PC-9 (cell line): ENCODE data around the gene ARL6IP1. TPM values are rescaled to one million over a fixed set of nuclear protein-coding genes. Genes with fewer than 3 reads are reported as not detected.

Source experiments
- BruUV-seq: library from RNA; stranded (reverse); fragments of 400-500 nt; replicated peaks from 2 replicates; lab custom pipeline; 2021; lab: Mats Ljungman, UMichigan
- CTCF ChIA-PET: fragments of 300-600 bp; sonication (Branson Sonifier 250); formaldehyde crosslinking; loops from one replicate; lab custom pipeline; 2022; ENCODE audit warnings: antibody characterized with exemption; lab: Charles Lee
- POLR2A ChIA-PET: fragments of 300-600 bp; sonication (Branson Sonifier 250); formaldehyde crosslinking; loops from one replicate; lab custom pipeline; 2022; ENCODE audit warnings: antibody characterized with exemption; ENCODE audit not compliant: unreplicated experiment; lab: Charles Lee
- DNase-seq, 2 experiments: peaks; one replicate each; pipeline versions ENCODE4 v3.0.0 to v3.0.0-alpha.2; 2015 to 2022; ENCODE audit warnings: mixed read lengths in 1 of 2
- H2AFZ ChIP-seq: fragments of 200-600 bp; sonication (generic); 2 replicates; pipeline ENCODE4 v1.8.1; 2017; ENCODE audit warnings: antibody characterized with exemption
- H3F3A ChIP-seq: fragments of 200-600 bp; sonication (generic); 2 replicates; pipeline ENCODE4 v1.8.1; 2017; ENCODE audit warnings: antibody characterized with exemption, mild to moderate bottlenecking, low read depth; ENCODE audit not compliant: insufficient read depth
- H3K27ac ChIP-seq: fragments of 200-600 bp; sonication (generic); 2 replicates; pipeline ENCODE4 v1.6.1; 2016; ENCODE audit warnings: mixed run types
- H3K27me3 ChIP-seq: fragments of 200-600 bp; sonication (generic); 2 replicates; pipeline ENCODE4 v1.6.1; 2016; ENCODE audit warnings: low read depth, mixed run types; ENCODE audit not compliant: insufficient read depth
- H3K36me3 ChIP-seq: fragments of 200-600 bp; sonication (generic); 2 replicates; pipeline ENCODE4 v1.6.1; 2016; ENCODE audit warnings: low read depth, mixed run types
- H3K4me1 ChIP-seq: fragments of 200-600 bp; sonication (generic); replicated peaks from 2 replicates; pipeline ENCODE4 v1.6.1; 2016; ENCODE audit warnings: mixed run types; ENCODE audit not compliant: insufficient read depth
- H3K4me2 ChIP-seq: fragments of 200-600 bp; sonication (generic); 2 replicates; pipeline ENCODE4 v1.6.1; 2017; ENCODE audit warnings: mixed run types
- H3K4me3 ChIP-seq: fragments of 200-600 bp; sonication (generic); 2 replicates; pipeline ENCODE4 v1.6.1; 2016; ENCODE audit warnings: mixed run types
- H3K79me2 ChIP-seq: fragments of 200-600 bp; sonication (generic); 2 replicates; pipeline ENCODE4 v1.6.1; 2017; ENCODE audit warnings: low read depth, mixed run types
- H3K9me2 ChIP-seq: fragments of 200-600 bp; sonication (generic); 2 replicates; pipeline ENCODE4 v1.8.1; 2017; ENCODE audit warnings: mild to moderate bottlenecking; ENCODE audit not compliant: insufficient read depth
- H3K9me3 ChIP-seq: fragments of 200-600 bp; sonication (generic); 2 replicates; pipeline ENCODE4 v1.8.1; 2016; ENCODE audit warnings: low read depth; ENCODE audit not compliant: insufficient read depth
- H4K20me1 ChIP-seq: fragments of 200-600 bp; sonication (generic); 2 replicates; pipeline ENCODE4 v1.8.1; 2017; ENCODE audit not compliant: insufficient read depth
- CTCF ChIP-seq: fragments of 200-600 bp; sonication (generic); conservative IDR thresholded peaks from 2 replicates; pipeline ENCODE4 v1.6.1; 2017; ENCODE audit warnings: mixed run types, antibody characterized with exemption, mild to moderate bottlenecking, moderate library complexity
- EZH2 ChIP-seq: fragments of 200-600 bp; sonication (generic); IDR thresholded peaks from 2 replicates; pipeline ENCODE4 v1.8.0; 2017; ENCODE audit warnings: antibody characterized with exemption, low read depth
- intact Hi-C: fragments of 100-400 bp; cut with micrococcal nuclease; formaldehyde crosslinking; loops from one replicate; pipeline ENCODE4 v1.10.0; 2022; ENCODE audit not compliant: unreplicated experiment
- total RNA-seq: library from RNA; stranded (reverse); gene quantifications from 2 replicates; pipeline ENCODE4 v1.2.3, GENCODE V29; 2021

ARL6IP1 gene
- total RNA-seq, 1 experiment from 2014 or later, result 294 TPM

- peak overlapping the region; percentile 81 for H3K27ac ChIP-seq
- peaks cover 56% of the 10 kb centered on the region for H4K20me1 ChIP-seq
- no peak overlapping the region for H2AFZ ChIP-seq
- H3K9me3 ChIP-seq, result no peaks in the 10 kb centered on the region
- peaks cover 89% of the 10 kb centered on the region for H3F3A ChIP-seq
- no peak for DNase-seq
- peaks cover 42% of the 10 kb centered on the region for H3K4me1 ChIP-seq
- ChIA-PET CTCF (interaction anchor here (0.6 to 2.2 kb wide), 5 partner anchors 13 to 714 kb away, joined by 3 to 16 read pairs (median 7); partner anchors contain the start of gene ARL6IP1), POLR2A (interaction anchor here (0.7 to 1.4 kb wide), 2 partner anchors 12 to 15 kb away, joined by 8 to 20 read pairs; partner anchors contain the start of gene ARL6IP1)
- H3K9me2 ChIP-seq, result no peaks in the 10 kb centered on the region
- BruUV-seq, result no TSS peak
- TF ChIP-seq EZH2, result no peak
- TF ChIP-seq CTCF, result no peak
- H3K79me2 ChIP-seq, result peaks cover 63% of the 10 kb centered on the region
- intact Hi-C loops, result no loop called here
- H3K36me3 ChIP-seq, result peaks cover 71% of the 10 kb centered on the region
- H3K4me3 ChIP-seq, result peak overlapping the region; percentile 90
- no peaks in the 10 kb centered on the region for H3K27me3 ChIP-seq
- H3K4me2 ChIP-seq, result peak overlapping the region; percentile 78
Measured at GRCh38 chr16:18788828-18789514, 12.4 kb downstream of the ARL6IP1 start.

- TF ChIP-seq CTCF, result no peak
- no peak for TF ChIP-seq EZH2
- no peak for DNase-seq
- Histone ChIP-seq H3K9me2 (no peaks in the 10 kb centered on the region), H3K36me3 (peaks cover 61% of the 10 kb centered on the region), H3K4me1 (peaks cover 31% of the 10 kb centered on the region), H2AFZ (no peak overlapping the region), H4K20me1 (peaks cover 74% of the 10 kb centered on the region), H3K4me2 (peak overlapping the region; percentile 40), H3K27me3 (no peaks in the 10 kb centered on the region), H3K9me3 (no peaks in the 10 kb centered on the region), H3K27ac (no peak overlapping the region), H3F3A (peaks cover 72% of the 10 kb centered on the region), H3K4me3 (no peak overlapping the region), H3K79me2 (peaks cover 78% of the 10 kb centered on the region)
- POLR2A ChIA-PET, result no interaction called here
- BruUV-seq, result no TSS peak
- CTCF ChIA-PET, result no interaction called here
- intact Hi-C loops, result no loop called here
Measured at GRCh38 chr16:18784917-18785623, 16.3 kb downstream of the ARL6IP1 start.

GRCh38 chr16:18783430-18784341, 17.7 kb downstream of the ARL6IP1 start:
- no peak overlapping the region for H3K4me2 ChIP-seq
- H4K20me1 ChIP-seq, result peaks cover 65% of the 10 kb centered on the region
- H3K79me2 ChIP-seq, result peaks cover 64% of the 10 kb centered on the region
- no peak overlapping the region for H3K4me3 ChIP-seq
- peaks cover 30% of the 10 kb centered on the region for H3K4me1 ChIP-seq
- H3K9me3 ChIP-seq, result no peaks in the 10 kb centered on the region
- no peak overlapping the region for H3K27ac ChIP-seq
- H3F3A ChIP-seq, result peaks cover 61% of the 10 kb centered on the region
- ChIA-PET POLR2A (interaction anchor here (1.2 kb wide), 1 partner anchor 12 kb away, joined by 4 read pairs; no protein-coding TSS in a partner anchor), CTCF (no interaction called here)
- no peaks in the 10 kb centered on the region for H3K9me2 ChIP-seq
- no peak overlapping the region for H2AFZ ChIP-seq
- TF ChIP-seq EZH2 (no peak), CTCF (no peak)
- intact Hi-C loops, result no loop called here
- DNase-seq, result no peak
- H3K36me3 ChIP-seq, result peaks cover 51% of the 10 kb centered on the region
- BruUV-seq, result no TSS peak
- no peaks in the 10 kb centered on the region for H3K27me3 ChIP-seq
